CD4-positive, alpha-beta T cell (primary cell): ENCODE data around the gene BCL2L2. TPM values are rescaled to one million over a fixed set of nuclear protein-coding genes. Genes with fewer than 3 reads are reported as not detected.
A peak's percentile ranks its signal among the peaks of the same experiment; 100 is the strongest.

Experiments
- ATAC-seq: fragments of 200-7000 bp; cut with Tn5 transposase; one replicate; pipeline ENCODE4 v1.10.0; 2022; ENCODE audit warnings: mild to moderate bottlenecking; ENCODE audit not compliant: poor library complexity
- CTCF ChIA-PET: fragments of 350-600 bp; sonication (Branson Sonifier 250); formaldehyde crosslinking; loops from one replicate; lab custom pipeline; 2021; ENCODE audit warnings: antibody characterized with exemption, inconsistent platforms; lab: Charles Lee
- POLR2A ChIA-PET: fragments of 350-600 bp; sonication (Branson Sonifier 250); formaldehyde crosslinking; loops from one replicate; lab custom pipeline; 2021; ENCODE audit warnings: antibody characterized with exemption, inconsistent platforms; lab: Charles Lee
- DNase-seq, 14 experiments: peaks; one replicate each; pipeline ENCODE4 v3.0.0-alpha.2; 2013 to 2020; ENCODE audit warnings: mixed read lengths in 2 of 14
- H3K27ac ChIP-seq, 2 donors: one replicate each; pipeline versions ENCODE4 v1.5.1 to v1.7.0; 2013; ENCODE audit warnings: low read length in 2 of 2, low read depth in 1 of 2, mild to moderate bottlenecking in 1 of 2
- H3K27me3 ChIP-seq, 2 experiments: 1 replicate in 1 of 2; 2 replicates in 1 of 2; pipeline versions ENCODE4 v1.6.1 to v1.7.0; 2013; ENCODE audit warnings: low read length in 2 of 2, control low read depth in 1 of 2, mild to moderate bottlenecking in 1 of 2, moderate library complexity in 1 of 2; ENCODE audit not compliant: insufficient read depth in 2 of 2, control insufficient read depth in 1 of 2
- H3K36me3 ChIP-seq: one replicate; pipeline ENCODE4 v1.6.1; 2013; ENCODE audit warnings: low read length, control low read depth; ENCODE audit not compliant: insufficient read depth
- H3K4me1 ChIP-seq: one replicate; pipeline ENCODE4 v1.6.1; 2013; ENCODE audit warnings: low read length, control low read depth; ENCODE audit not compliant: insufficient read depth
- H3K4me3 ChIP-seq: one replicate; pipeline ENCODE4 v1.5.1; 2013; ENCODE audit warnings: mild to moderate bottlenecking, low read length, moderate library complexity
- H3K9me3 ChIP-seq, 2 experiments: 1 replicate in 1 of 2; 2 replicates in 1 of 2; pipeline versions ENCODE4 v1.6.1 to v1.7.0; 2013; ENCODE audit warnings: low read length in 2 of 2, mild to moderate bottlenecking in 2 of 2, control low read depth in 1 of 2, moderate library complexity in 1 of 2; ENCODE audit not compliant: control insufficient read depth in 1 of 2, insufficient read depth in 1 of 2
- H3K27ac Mint-ChIP-seq: one replicate; pipeline ENCODE4 v1.8.0; 2020; ENCODE audit warnings: mixed read lengths
- H3K27me3 Mint-ChIP-seq: one replicate; pipeline ENCODE4 v1.8.0; 2021; ENCODE audit warnings: mixed read lengths
- H3K36me3 Mint-ChIP-seq: one replicate; pipeline ENCODE4 v1.8.0; 2021; ENCODE audit warnings: low read depth, mixed read lengths
- H3K4me1 Mint-ChIP-seq: one replicate; pipeline ENCODE4 v1.8.0; 2021; ENCODE audit warnings: low read depth, mixed read lengths
- H3K4me3 Mint-ChIP-seq: one replicate; pipeline ENCODE4 v1.8.0; 2020; ENCODE audit warnings: mild to moderate bottlenecking, mixed read lengths
- H3K9me3 Mint-ChIP-seq: one replicate; pipeline ENCODE4 v1.8.0; 2020; ENCODE audit warnings: mixed read lengths
- intact Hi-C, 2 experiments: fragments of 100-400 bp; cut with DNase I in 1 of 2; cut with micrococcal nuclease in 1 of 2; formaldehyde crosslinking; loops; one replicate each; pipeline versions ENCODE4 v1.15.1 to v1.9.0; 2023 to 2025; cut with DNase I, micrococcal nuclease
- total RNA-seq, 174 experiments: library from RNA in 2 of 174; stranded (reverse) in 2 of 174; gene quantifications; one replicate each; pipeline ENCODE4 v1.2.3 and lab custom pipeline; 2021 to 2026
- TF ChIP-seq, protein P1 (sequence below): fragments of 200-600 bp; IDR thresholded peaks from one replicate; pipeline ENCODE4 v1.8.0; 2022; ENCODE audit warnings: antibody characterized with exemption, mild to moderate bottlenecking

BCL2L2 gene
- total RNA-seq, 2 experiments from 2014 or later, result 2.3 to 3.7 TPM

DNA sequence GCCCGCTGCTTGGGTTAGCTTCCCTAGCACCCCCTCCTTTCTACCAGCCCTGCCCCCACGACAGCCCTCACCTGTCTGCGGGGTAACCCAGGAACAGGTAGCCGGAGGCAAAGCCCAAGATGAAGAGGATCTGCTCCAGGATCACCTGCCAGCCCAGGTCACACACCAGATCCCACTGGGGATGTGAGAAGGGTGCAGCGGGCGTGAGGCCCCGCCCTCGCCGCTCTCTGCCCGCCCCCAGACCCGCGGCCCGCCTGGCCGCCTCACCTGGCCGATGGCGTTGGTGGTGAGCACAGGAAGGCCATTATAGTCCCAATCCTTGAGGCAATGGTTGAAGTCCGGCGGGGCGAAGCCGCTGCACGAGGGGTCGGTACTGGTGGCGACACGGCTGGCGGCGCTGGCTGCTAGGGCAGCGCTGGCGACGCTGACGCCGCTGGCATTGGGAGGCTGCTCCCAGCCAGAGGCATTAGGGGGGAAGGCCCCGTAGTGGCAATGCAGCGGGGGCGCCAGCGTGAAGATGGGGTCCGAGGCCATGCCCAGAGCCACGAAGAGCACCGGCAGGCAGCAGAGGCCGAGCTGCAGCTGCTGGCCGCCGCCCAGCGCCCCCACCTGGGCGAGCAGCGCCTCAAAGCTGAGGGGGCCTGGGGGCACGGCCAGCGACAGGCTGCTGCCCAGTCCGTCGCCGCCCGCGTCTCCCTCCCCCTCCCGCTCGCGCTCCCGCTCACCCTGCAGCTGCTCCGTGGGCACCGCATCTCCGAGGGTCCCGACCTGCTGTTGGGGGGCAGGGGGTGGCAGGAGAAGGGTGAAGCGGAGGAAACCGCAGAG, 45.3 kb downstream of the BCL2L2 start:
- DNase-seq, result peak in 4 of 14 experiments; percentile 6 to 35 (median 21)
- Mint-ChIP-seq H3K36me3 (no peaks in the 10 kb centered on the region), H3K4me3 (peak overlapping the region; percentile 86), H3K9me3 (no peaks in the 10 kb centered on the region), H3K4me1 (peaks cover 5% of the 10 kb centered on the region), H3K27ac (no peak overlapping the region), H3K27me3 (peaks cover 48% of the 10 kb centered on the region)
- ATAC-seq, result peak; percentile 12
- H3K4me3 ChIP-seq, result peak overlapping the region; percentile 59
- peaks cover 15% of the 10 kb centered on the region for H3K4me1 ChIP-seq
- intact Hi-C loops, result no loop called here
- TF ChIP-seq, protein P1, sequence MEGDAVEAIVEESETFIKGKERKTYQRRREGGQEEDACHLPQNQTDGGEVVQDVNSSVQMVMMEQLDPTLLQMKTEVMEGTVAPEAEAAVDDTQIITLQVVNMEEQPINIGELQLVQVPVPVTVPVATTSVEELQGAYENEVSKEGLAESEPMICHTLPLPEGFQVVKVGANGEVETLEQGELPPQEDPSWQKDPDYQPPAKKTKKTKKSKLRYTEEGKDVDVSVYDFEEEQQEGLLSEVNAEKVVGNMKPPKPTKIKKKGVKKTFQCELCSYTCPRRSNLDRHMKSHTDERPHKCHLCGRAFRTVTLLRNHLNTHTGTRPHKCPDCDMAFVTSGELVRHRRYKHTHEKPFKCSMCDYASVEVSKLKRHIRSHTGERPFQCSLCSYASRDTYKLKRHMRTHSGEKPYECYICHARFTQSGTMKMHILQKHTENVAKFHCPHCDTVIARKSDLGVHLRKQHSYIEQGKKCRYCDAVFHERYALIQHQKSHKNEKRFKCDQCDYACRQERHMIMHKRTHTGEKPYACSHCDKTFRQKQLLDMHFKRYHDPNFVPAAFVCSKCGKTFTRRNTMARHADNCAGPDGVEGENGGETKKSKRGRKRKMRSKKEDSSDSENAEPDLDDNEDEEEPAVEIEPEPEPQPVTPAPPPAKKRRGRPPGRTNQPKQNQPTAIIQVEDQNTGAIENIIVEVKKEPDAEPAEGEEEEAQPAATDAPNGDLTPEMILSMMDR, result peak; percentile 22
- H3K9me3 ChIP-seq, result peaks cover 0 to 3% of the 10 kb centered on the region in 2 experiments
- no peak overlapping the region for H3K27ac ChIP-seq
- no peaks in the 10 kb centered on the region for H3K36me3 ChIP-seq
- peaks cover 4 to 21% of the 10 kb centered on the region in 2 experiments for H3K27me3 ChIP-seq
- ChIA-PET POLR2A (interaction anchor here (1.0 to 2.8 kb wide), 5 partner anchors 10 to 257 kb away, joined by 3 to 21 read pairs (median 4); partner anchors contain the start of genes ACIN1, C14orf119 and PABPN1), CTCF (interaction anchor here (1.2 kb wide), 1 partner anchor 208 kb away, joined by 3 read pairs; no protein-coding TSS in a partner anchor)

DNA sequence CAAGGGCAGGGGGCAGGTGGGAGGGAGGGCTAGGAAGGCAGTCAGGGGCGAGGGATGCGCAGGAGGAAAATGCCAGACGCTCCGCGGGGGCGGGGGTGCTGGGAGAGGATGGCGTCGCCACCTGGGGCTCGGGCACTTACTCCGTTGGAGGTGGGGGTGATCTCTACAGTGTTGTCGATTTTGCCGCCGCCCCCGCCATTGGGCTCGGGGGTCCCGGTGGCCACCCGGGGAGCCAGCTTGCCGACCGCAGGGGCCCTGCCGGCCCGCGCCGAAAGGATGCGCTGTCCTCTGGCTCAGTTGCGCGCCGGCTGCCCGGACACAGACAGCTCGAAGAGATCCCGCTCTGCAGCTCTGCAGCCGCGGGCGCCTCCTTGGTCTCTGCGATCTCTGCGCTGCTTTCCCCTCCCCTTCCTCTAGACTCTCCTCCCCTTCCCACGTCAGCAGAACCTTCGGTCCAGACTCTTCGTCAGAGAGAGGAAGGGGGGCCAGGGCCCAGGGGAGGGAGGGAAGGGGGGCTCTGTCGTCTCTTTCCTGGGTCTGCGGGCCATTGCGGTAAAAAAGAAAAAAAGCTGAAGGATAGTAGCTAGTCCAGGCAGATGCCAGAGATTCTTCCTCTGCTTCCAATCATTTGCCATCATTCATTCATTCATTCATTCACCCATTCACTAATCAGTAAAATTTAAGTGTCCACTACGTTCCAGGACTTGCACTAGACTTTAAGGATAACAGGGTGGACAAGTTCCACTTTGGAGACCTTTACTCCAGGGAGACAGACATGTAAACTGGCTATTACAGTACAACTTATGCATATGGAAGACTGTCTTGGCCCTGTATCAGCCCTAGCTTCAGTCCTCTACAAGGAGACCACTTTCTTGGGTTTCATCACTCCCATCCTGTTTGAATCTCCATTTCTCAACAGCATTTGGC, 46.1 kb downstream of the BCL2L2 start, which contains the start of gene SLC22A17:
Gene SLC22A17, minus strand, starts transcription at position 382 of the 927 bp plus-strand sequence.
- peak within 1 kb of the TSS; percentile 86 for H3K4me3 Mint-ChIP-seq

More for the DNA sequence above, 46.1 kb downstream of the BCL2L2 start, which contains the start of gene SLC22A17:
- CTCF ChIA-PET, result interaction anchor here (1.2 kb wide), 1 partner anchor 207 kb away, joined by 3 read pairs; no protein-coding TSS in a partner anchor
- TF ChIP-seq, protein P1, result no peak
- DNase-seq (peak; percentile 23 to 86 (median 61)), ATAC-seq (peak; percentile 95)
- no peaks in the 10 kb centered on the region for H3K36me3 ChIP-seq
- intact Hi-C loops, result no loop called here
- Mint-ChIP-seq H3K36me3 (no peaks in the 10 kb centered on the region), H3K4me1 (peaks cover 5% of the 10 kb centered on the region), H3K27ac (peak within 1 kb of the TSS; percentile 26), H3K9me3 (no peaks in the 10 kb centered on the region), H3K27me3 (peaks cover 48% of the 10 kb centered on the region)
- H3K4me3 ChIP-seq, result peak within 1 kb of the TSS; percentile 59
- POLR2A ChIA-PET, result interaction anchor here (1.0 to 2.8 kb wide), 5 partner anchors 10 to 258 kb away, joined by 3 to 21 read pairs (median 4); partner anchors contain the start of genes ACIN1, C14orf119 and PABPN1
- peaks cover 0 to 3% of the 10 kb centered on the region in 2 experiments for H3K9me3 ChIP-seq
- H3K27me3 ChIP-seq, result peaks cover 4 to 21% of the 10 kb centered on the region in 2 experiments
- no peak within 1 kb of the TSS for H3K27ac ChIP-seq
- H3K4me1 ChIP-seq, result peaks cover 15% of the 10 kb centered on the region
